AG08396 (cell line): ENCODE data around the gene GARIN5B.

ENCODE experiments used
- DNase-seq: peaks from one replicate; pipeline ENCODE4 v3.0.0; 2012; ENCODE audit warnings: low spot score, mixed read lengths

Gene GARIN5B

DNA sequence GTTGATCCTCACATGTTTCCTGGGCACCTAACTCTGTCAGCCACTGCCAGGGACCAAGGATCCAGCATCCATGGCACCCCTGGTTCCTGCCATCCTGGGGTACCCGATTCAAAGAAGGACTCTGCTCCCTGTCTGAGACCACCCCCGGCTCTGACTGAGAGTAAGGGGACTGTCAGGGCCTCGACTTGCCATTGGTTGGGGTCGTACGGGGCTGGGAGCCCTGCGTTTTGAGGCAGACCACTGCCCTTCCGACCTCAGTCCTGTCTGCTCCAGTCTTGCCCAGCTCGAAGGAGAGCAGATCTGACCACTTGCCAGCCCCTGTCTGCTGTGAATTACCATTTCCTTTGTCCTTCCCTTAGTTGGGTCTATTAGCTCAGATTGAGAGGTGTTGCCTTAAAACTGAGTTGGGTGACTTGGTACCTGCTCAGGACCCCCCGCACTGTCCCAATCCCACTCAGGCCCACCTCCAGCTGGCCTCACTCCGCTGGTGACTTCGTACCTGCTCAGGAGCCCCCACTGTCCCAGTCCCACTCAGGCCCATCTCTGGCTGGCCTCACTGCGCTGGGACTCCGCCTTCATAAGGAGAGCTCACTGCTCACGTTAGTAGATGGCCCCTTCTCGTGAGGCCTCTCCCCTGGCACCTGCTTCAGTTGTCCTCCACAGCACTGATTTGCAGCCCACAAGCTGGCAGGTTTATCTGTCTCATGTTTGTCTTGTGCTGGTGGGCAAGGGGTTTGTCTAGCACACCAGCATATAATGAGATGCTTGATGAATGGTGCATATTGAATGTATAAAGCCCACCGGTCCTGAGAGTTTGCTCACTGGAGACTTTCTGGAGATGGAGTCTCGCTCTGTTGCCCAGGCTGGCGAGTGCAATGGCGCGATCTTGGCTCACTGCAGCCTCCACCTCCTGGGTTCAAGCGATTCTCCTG is 26.6 kb upstream of the GARIN5B start:
- DNase-seq = no peak

GRCh38 chr19:55387736-55388497 is 24.9 kb upstream of the GARIN5B start:
- DNase-seq = no peak

DNA sequence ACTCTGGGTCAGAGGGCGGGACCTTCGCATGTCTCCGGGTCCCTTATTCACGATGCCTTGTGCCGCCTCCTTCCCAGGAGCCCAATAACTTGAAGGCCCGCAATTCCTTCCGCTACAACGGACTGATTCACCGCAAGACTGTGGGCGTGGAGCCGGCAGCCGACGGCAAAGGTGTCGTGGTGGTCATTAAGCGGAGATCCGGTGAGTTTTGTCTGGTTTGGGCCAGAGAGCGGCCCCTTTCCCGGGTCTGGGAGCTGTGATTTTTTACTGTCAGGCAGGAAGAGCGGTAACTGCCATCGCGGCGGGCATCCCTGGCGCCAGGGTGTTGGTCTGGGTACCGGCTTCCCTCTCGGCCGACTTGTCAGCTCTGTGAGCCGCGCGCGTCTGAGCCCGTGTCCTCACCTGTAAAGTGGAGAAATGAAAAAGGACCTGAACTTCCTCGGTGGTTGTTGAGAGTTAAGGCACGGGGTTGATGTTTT is 23.5 kb upstream of the GARIN5B start:
- no peak for DNase-seq

- DNase-seq = peak; percentile 97
Observed at GRCh38 chr19:55385724-55386492, 22.8 kb upstream of the GARIN5B start, which contains the start of gene RPL28. Gene RPL28, plus strand, starts transcription at chr19:55385932. Its CDS starts 426 bp downstream, at chr19:55386358.

- peak; percentile 95 for DNase-seq
Observed at GRCh38 chr19:55384920-55385723, 22.1 kb upstream of the GARIN5B start.

DNA sequence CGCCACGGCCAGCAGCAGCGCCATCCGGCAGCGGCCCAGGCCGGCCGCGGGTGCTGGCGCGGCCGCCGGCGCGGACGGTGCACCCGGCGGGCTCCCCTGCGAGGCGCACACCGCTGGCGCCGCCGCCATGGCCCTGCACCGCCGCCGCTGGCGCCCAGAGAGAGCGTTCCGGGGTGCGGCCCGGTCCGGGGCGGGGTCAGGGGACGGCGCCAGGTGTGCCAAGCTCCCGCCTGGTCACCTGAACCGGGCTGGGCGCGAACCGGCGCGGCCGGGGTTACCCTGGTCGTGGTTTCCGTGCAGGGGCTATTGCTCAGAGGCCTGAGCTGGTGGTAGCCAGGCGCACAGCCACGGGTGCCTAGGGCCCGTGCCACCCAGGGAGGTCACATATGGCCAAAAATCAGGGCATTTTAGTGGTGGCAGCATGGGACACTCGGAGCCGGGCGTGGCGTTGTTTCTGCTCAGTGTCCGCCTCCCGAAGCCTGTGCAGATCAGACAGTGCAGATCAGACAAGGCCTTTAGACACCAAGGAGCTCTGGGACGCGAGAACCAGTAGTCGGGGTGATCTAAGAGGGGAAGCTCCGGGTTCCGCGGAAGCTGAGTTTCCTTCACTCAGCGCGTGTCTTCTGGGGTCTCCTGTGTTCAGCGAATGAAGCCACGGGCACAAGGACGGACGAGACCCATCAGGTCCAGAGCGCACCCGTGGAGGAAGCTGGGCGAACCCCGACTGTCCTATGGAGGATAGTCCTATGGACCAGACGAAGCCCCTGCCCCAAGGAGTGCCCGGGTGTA is 21.3 kb upstream of the GARIN5B start, which contains the start of gene TMEM238:
TMEM238 (minus strand) TSS at position 162 of the 789 bp plus-strand sequence; CDS start at position 129, 33 bp downstream.
- no peak for DNase-seq

GRCh38 chr19:55383279-55384130 is 20.4 kb upstream of the GARIN5B start:
- DNase-seq = peak; percentile 89

GRCh38 chr19:55382522-55383054 is 19.5 kb upstream of the GARIN5B start:
- DNase-seq = no peak

DNA sequence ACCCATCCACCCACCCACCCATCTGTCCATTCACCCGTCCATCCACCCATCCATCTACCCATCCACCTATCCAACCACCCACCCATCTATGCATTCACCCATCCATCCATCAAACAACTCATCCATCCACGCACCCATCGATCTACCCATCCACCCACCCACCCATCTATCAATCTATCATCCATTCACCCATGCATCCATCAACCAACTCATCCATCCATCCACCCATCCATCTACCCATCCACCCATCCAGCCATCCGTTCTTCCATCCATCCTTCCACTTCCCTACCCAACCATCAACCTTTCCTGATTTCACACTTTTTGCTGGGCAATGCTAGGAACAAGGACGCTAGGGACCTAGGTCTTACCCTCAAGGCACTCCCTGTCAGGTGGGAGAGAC is 19.0 kb upstream of the GARIN5B start:
- DNase-seq = no peak

DNA sequence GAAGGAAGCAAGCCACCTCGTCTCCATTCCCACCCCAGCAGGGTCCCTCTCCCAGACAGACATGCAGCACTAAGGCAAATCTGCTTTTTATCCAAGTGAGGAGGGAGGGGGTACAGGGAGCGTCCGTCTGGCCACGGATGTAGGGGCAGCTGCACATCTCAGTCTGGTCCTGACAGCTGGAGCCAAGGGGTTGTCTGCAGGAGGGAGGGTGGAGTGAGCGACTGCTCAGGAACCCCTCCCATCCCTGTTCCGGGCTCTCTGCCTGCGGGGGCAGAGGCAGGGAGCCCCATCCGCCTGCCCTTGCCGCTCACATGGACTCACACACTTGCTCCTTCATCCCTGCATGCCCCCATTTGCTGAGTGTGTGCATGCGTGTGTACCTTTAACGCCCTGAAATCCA is 16.1 kb upstream of the GARIN5B start:
- no peak for DNase-seq

DNA sequence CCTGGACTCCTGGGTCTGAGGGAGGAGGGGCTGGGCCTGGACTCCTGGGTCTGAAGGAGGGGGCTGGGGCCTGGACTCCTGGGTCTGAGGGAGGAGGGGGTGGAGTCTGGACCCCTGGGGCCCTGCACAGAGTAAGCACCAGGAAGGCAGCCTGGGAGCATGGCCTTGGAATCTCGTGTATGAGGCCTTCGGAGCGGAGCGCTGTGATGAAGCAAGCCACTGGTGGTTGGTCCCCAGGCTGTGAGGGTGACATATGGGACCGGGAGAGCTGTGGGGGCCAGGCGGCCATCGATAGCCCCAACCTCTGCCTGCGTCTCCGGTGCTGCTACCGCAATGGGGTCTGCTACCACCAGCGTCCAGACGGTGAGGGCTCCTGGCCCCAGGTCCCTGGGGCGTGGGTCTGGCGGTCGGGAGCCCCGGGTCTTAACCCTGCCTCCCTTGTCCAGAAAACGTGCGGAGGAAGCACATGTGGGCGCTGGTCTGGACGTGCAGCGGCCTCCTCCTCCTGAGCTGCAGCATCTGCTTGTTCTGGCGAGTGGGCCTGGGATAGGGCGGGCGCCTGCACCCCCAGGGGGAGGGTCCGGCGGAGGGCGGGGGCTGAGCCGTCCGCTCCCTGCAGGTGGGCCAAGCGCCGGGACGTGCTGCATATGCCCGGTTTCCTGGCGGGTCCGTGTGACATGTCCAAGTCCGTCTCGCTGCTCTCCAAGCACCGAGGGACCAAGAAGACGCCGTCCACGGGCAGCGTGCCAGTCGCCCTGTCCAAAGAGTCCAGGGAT is 14.5 kb upstream of the GARIN5B start:
- no peak for DNase-seq

DNA sequence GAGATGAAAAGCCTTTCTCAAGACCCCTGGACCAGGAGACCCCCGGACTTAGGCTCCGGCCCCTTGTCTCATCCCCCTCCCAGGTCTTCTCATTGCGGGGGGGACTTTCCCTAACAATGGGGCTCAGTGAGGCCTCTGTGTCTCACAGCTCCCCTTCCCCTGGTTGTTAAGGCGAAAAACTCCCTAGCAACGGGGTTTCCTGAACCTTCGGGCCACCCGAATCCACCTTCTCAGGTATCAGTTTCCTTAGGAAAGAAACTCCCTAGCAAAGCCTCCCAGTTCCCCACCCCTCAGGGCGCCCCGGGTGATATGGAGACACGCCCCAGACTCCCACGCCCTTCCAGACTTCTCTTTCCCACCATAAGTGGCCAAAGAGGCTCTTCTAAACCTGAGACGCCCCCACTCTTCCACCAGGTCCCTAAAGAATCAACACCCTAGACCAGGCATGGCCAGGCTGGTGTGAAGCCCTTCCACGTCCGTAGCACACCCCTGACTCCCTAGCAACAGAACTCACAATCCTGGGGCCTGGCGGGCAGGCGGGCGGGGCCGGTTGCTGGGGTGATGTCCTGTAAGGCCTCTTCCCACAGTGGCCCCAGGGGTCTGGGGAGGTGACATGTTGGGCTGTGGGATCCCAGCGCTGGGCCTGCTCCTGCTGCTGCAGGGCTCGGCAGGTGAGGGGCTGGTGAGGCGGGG is 13.3 kb upstream of the GARIN5B start, which contains the start of gene TMEM190:
TMEM190 (plus strand) TSS at position 586 of the 693 bp plus-strand sequence; CDS start at position 614, 28 bp downstream.
- DNase-seq = no peak

- DNase-seq = peak; percentile 76
Observed at GRCh38 chr19:55373993-55374757, 11.1 kb upstream of the GARIN5B start.

- no peak for DNase-seq
Observed at GRCh38 chr19:55373306-55373992, 10.4 kb upstream of the GARIN5B start.

DNA sequence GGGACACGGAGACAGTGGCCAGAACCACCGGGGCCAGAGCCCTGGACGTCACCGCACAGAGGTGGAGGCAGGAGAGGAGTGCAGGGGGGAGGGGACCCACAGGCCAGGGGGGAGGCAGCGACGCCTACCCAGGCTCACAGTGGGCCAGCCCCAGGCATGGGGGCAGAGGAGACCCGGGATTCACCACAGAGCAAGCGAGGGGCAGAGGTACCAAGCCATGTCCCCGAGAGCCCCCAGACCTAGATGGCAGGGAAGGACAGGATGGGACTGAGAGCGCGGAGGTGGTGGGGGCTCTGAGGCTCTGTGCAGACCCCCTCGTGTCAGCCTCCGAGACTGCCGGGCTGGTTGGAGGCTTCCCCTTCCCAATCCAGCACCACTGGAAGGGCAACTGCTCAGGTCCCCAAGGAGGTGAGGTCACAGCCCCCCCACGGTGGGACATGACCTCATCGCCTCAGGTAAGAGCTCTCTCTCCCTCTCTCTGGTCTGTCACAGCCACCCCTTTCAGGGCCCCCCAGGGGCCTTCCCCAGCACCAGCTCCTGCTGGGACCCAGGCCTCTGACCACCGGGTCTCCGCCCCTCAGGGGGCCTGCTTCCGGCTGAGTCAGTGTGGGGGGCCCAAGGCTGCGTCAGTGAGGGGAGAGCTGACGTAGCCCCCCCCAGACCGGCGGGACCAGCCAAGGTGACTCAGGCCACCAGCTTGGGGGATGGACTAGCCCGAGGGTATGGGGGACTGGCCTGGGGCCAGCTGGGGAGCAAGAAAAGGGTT is 9.4 kb upstream of the GARIN5B start:
- DNase-seq = no peak
